GM21528 (cell line): ENCODE data around the gene SOX18.
"Not testable (repeated sequence)": the region's sequence is repeated elsewhere in the genome, so short reads cannot be mapped to it uniquely, and the experiment has no call there.

Experiments used
- ATAC-seq: cut with Tn5 transposase; IDR thresholded peaks from one replicate; pipeline ENCODE4 v1.9.1; 2021; ENCODE audit warnings: mild to moderate bottlenecking, moderate library complexity; ENCODE audit not compliant: unreplicated experiment, low FRiP score

Gene SOX18

GRCh38 chr20:64049060-64049877 lies at the start of gene SOX18:
SOX18 (minus strand) TSS chr20:64049639; CDS start chr20:64049516, 123 bp downstream.
- no peak for ATAC-seq

GRCh38 chr20:64098471-64099013 lies 49.1 kb upstream of the SOX18 start:
- ATAC-seq: no peak

- ATAC-seq: no peak
Measured at GRCh38 chr20:64096535-64096934, 47.1 kb upstream of the SOX18 start.

- no peak for ATAC-seq
Measured at GRCh38 chr20:64095927-64096326, 46.5 kb upstream of the SOX18 start.

GRCh38 chr20:64095455-64095854 lies 46.0 kb upstream of the SOX18 start:
- no peak for ATAC-seq

- ATAC-seq: no peak
Measured at GRCh38 chr20:64093013-64093503, 43.6 kb upstream of the SOX18 start.

GRCh38 chr20:64092258-64093012 lies 43.0 kb upstream of the SOX18 start:
- ATAC-seq: no peak

- no peak for ATAC-seq
Measured at GRCh38 chr20:64091770-64092169, 42.3 kb upstream of the SOX18 start.

GRCh38 chr20:64091340-64091739 lies 41.9 kb upstream of the SOX18 start:
- ATAC-seq: no peak

- ATAC-seq: no peak
Measured at GRCh38 chr20:64090165-64090564, 40.7 kb upstream of the SOX18 start.

- ATAC-seq: not testable (repeated sequence)
Measured at GRCh38 chr20:64088586-64088985, 39.1 kb upstream of the SOX18 start.

- not testable (repeated sequence) for ATAC-seq
Measured at GRCh38 chr20:64087226-64087825, 37.9 kb upstream of the SOX18 start.

GRCh38 chr20:64086801-64087200 lies 37.4 kb upstream of the SOX18 start:
- no peak for ATAC-seq

GRCh38 chr20:64084685-64085152 lies 35.3 kb upstream of the SOX18 start:
- ATAC-seq: no peak

- ATAC-seq: no peak
Measured at GRCh38 chr20:64083804-64084684, 34.6 kb upstream of the SOX18 start, which contains the start of gene LKAAEAR1. LKAAEAR1 (minus strand) TSS chr20:64084398; CDS start chr20:64084219, 179 bp downstream.

- ATAC-seq: no peak
Measured at GRCh38 chr20:64083378-64083803, 34.0 kb upstream of the SOX18 start.

GRCh38 chr20:64082820-64083377 lies 33.5 kb upstream of the SOX18 start:
- ATAC-seq: no peak

- ATAC-seq: no peak
Measured at GRCh38 chr20:64082126-64082731, 32.8 kb upstream of the SOX18 start.

GRCh38 chr20:64081624-64081964 lies 32.2 kb upstream of the SOX18 start:
- ATAC-seq: no peak
